ENCODE data around the gene OLIG3.

The OLIG3 gene

GRCh38 chr6:137494281-137494987 lies at the start of gene OLIG3:
Gene OLIG3, minus strand, starts transcription at chr6:137494394. Its CDS starts 224 bp downstream, at chr6:137494170.
- DNase-seq, result no peak

- DNase-seq, result no peak
Observed at GRCh38 chr6:137543114-137543513, 48.9 kb upstream of the OLIG3 start.

GRCh38 chr6:137542713-137543112 lies 48.5 kb upstream of the OLIG3 start:
- DNase-seq, result no peak

DNA sequence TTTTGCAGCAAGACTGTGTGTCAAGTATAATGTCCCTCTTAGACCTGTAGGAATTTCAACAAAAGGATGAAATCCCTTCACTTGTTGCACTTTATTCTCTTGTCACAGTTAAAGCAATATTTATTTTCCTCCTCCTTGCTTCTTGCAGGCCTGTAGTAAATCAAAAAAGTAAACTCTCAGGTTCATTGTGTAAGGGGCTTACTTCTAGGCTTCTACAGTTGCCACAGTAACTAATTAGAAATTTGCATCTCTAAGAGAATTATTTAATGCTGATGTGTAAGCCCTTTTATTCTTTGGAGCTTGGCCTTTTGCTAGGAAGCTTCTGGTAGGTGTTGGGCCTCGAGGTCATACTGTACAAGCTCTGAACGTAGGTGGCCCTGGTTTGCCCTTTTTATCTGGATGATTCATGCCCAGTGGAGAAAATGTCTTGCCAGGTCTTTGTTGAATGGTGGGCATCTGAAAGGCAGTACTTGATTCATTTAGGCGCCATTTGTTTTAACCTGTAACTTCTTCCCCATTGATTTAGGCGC lies 47.4 kb upstream of the OLIG3 start:
- DNase-seq, result no peak

DNA sequence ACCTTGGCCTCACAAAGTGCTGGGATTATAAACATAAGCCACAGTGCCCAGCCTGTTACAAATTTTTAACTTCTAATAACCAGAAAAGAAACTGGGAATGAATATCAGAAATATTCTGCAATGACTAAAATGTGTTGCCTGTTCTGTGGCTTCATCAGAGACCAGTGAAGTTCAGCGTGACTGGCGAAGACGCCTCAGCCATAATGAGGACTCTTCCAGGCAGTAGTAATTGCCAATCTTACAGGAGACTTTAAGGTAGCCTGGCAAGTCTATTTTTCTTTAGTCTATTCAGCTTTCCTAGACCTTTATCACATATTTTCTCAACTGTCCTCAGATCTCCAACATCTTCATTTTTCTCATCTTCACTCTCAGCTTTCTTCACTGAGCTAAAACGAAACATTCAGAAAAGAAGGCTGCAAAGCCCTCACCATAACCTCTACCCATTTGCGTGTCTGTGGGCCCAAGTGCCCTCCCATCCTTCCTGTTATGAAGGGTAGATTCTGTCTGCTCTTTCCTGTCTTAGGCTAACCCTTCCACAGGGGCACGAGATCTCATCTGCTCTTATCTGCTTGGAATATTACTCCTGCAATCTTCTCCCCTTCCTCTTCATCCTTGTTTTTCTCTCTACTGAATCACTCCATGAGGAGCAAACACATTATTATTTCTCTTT lies 42.0 kb upstream of the OLIG3 start:
- no peak for DNase-seq

DNA sequence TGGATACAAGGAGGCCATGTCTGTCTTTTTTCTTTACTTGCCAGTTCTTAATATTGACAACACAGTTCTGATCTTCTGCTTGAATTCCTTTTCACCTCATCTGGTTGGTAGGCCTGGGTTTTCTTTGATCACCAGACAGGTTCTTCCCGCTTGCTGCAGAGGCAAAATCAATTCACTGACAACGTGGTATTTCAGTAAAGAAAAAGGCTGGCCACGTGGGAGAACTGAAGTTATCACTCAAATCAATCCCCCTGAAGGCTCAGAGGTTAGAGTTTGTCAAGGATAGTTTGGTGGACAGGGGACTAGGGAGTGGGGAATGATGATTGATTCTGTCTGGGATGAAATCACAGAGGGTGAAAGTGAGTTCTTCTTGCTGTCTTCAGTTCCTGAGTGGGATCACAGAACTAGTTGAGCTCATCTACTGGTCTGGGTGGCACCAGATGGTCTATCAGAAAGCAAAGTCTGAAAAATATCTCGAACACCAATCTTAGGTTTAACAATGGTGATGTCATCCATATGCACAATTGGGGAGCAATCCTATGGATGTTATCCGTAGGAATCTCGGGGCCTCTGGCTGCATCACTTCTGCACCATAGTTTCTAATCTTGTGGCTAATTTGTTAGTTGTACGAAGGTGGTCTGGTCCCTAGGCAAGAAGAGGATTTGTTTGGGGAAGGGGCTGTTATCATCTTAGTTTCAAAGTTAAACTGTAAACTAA lies 37.3 kb upstream of the OLIG3 start:
- no peak for DNase-seq

- no peak for DNase-seq
Observed at GRCh38 chr6:137530404-137530803, 36.2 kb upstream of the OLIG3 start.

DNA sequence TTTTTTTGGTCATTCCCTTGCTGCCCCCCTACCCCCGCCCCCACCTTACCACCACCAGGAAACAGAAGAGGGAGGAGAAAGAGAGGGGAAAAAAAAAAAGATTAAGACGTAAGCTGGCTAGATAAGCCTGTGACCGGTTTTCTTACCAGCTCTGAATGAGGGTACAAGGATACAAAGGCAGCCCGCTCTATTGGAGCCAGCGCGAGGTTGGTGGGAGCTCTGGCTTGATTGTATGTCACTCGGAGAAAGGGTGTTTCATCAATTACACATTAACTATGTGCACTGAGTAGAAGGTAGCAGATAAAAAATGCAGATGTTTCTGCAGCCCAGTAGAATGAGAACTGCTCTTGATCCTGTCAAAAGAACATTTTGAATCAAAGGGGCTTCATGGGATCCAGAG lies 28.6 kb upstream of the OLIG3 start:
- no peak for DNase-seq

DNA sequence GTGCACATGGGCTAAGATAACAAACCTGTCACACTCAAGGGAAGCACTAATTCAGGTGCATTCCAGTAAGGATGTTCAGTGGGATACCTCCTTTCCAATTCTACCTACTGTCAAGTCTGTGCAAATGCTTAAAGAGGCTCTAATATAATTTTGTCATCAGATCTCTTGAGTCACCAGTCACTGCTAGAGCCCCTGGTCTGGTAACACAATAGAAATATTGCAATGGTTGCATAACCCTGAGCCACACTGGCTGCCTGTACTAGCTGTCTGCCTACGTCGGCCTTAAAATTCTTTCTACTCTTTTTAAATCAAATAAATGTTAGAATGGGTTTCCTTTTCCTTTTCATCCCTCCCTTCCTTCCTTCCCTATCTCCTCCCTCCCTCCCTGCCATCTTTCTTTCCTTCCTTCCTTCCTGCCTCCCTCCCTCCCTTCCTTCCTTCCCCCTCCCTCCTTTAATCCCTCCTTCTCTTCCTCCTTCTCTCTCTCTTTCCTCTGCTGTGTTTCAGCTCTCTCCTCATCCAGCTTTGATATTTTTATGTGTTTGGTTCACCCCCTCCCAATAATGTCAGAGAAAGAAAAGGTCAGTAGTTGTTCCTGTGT lies 28.1 kb upstream of the OLIG3 start:
- no peak for DNase-seq

DNA sequence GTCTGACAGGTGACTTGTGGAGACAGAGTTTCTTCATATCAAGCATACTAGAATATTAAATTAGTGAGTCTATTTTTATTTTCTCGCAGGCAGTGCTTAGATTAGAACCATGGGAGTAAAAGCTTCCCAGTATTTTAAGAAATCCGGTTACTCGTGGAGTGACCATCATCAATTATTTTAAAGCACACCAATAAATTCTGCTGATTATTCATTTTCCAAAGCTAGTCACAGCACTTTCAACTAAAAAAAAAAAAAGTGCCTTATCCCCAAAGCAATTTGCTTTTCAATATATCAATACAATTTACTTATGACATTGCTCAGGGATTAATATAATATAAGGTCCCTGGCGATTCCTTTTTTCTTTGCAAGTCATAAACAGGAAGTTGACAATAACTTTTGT lies 26.3 kb upstream of the OLIG3 start:
- DNase-seq, result no peak

DNA sequence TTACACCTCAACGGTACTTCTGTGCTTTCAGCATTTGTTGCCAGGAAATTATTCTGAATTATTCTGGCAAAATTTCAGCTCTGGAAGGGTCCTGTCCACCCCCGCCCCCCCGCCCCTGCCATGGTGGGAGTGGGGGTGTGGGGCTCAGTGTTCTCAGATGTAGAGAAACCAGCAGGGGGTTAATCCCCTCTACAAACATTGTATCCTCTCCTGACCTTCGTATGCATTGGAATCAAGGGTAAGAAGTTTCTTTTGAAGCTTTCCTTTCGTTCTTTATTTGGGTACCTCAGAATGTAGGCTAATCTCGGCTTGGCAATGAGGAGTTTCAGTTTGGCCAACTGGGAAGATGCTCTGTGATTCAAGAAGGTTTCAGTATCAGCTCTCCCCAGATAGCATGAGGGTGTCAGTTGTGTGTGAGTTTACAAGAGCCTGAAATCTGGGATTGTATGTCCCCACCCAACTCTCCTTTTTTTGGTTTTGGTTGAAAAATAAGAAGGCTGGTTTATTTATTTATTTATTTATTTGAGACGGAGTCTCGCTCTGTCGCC lies 25.5 kb upstream of the OLIG3 start:
- no peak for DNase-seq

DNA sequence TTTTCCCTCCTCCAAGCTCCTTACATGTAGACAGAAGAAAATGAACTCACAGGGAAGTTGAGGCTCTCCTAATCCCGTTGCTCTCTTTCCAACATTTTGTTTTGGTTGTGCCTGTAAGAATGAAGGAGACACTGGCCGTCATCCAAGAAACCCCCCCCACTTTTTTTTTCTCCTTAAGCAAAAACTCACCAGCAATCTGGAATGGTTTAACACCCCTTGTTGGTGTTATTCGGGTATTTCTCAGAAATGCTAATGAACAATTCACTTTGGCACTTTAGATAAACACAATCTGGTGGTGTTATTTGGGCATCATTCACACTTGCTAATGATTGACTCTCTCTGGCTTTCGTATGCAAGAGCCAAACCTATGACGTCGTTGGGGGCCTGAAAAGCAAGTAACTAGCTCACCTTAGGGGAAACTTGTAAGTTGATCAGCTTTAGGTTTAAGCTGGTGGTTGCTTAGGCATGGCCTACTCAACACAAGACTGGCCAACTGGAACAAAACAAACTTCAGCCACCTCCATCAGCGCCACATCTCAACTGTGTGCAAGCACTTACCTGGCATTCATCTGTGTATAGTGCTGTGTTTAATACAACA lies 24.3 kb upstream of the OLIG3 start:
- no peak for DNase-seq

GRCh38 chr6:137514418-137514817 lies 20.2 kb upstream of the OLIG3 start:
- no peak for DNase-seq

- DNase-seq, result no peak
Observed at GRCh38 chr6:137512757-137513605, 18.8 kb upstream of the OLIG3 start.

GRCh38 chr6:137510923-137511322 lies 16.7 kb upstream of the OLIG3 start:
- DNase-seq, result no peak

GRCh38 chr6:137498481-137499190 lies 4.4 kb upstream of the OLIG3 start:
- no peak for DNase-seq

GRCh38 chr6:137497721-137498463 lies 3.7 kb upstream of the OLIG3 start:
- no peak for DNase-seq

- no peak for DNase-seq
Observed at GRCh38 chr6:137496909-137497720, 2.9 kb upstream of the OLIG3 start.

DNA sequence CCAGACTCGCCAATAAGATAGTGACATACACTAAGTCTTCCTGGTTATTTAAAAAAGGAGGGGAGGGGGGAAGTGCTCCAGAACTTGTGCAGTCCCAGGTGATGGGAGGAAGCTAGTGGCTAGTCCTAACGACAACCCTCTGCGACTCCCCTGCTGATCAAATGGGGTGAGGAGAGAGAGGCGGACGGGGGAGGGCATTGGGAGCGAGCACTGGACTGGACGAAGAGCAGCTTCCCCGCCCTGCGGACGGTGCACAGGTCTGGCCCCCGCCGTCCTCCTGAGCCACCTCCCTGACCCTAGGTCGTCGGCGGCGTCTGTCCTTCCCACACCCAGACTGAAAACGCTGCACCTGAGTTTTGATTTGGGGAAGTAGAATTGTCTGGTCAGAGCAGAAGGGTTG lies 2.2 kb upstream of the OLIG3 start:
- DNase-seq, result no peak
